WTC11 (cell line): ENCODE results near the gene NTMT1. TPM values are rescaled to one million over a fixed set of nuclear protein-coding genes. Genes with fewer than 3 reads are reported as not detected.

ENCODE experiments used
- ATAC-seq: fragments of 200-7000 bp; cut with Tn5 transposase; 2 replicates; pipeline ENCODE4 v1.10.0; 2021; ENCODE audit warnings: mild to moderate bottlenecking, moderate library complexity
- CTCF ChIA-PET: fragments of 300-600 bp; sonication (Branson Sonifier 250); formaldehyde crosslinking; loops from one replicate; lab custom pipeline; 2021; ENCODE audit warnings: antibody characterized with exemption; lab: Charles Lee
- POLR2A ChIA-PET: fragments of 350-600 bp; sonication (Branson Sonifier 250); formaldehyde crosslinking; loops from one replicate; lab custom pipeline; 2021; ENCODE audit warnings: antibody characterized with exemption; lab: Charles Lee
- DNase-seq: peaks from one replicate; pipeline ENCODE4 v3.0.0; 2021; ENCODE audit warnings: low spot score
- H3K27ac Mint-ChIP-seq: 2 replicates; pipeline ENCODE4 v1.8.0; 2021; ENCODE audit warnings: mixed read lengths
- H3K27me3 Mint-ChIP-seq: 2 replicates; pipeline ENCODE4 v1.8.0; 2021; ENCODE audit warnings: low read depth, mild to moderate bottlenecking, moderate library complexity, mixed read lengths
- H3K36me3 Mint-ChIP-seq: 2 replicates; pipeline ENCODE4 v1.8.0; 2021; ENCODE audit warnings: mixed read lengths
- H3K4me1 Mint-ChIP-seq: 2 replicates; pipeline ENCODE4 v1.8.0; 2022; ENCODE audit warnings: mixed read lengths
- H3K4me3 Mint-ChIP-seq: 2 replicates; pipeline ENCODE4 v1.8.0; 2021; ENCODE audit warnings: mild to moderate bottlenecking, moderate library complexity, mixed read lengths
- H3K9me3 Mint-ChIP-seq: 2 replicates; pipeline ENCODE4 v1.8.0; 2021; ENCODE audit warnings: mixed read lengths
- CREM ChIP-seq: sonication (generic); formaldehyde crosslinking; IDR thresholded peaks from 2 replicates; pipeline ENCODE4 v1.8.1; 2022; ENCODE audit warnings: mild to moderate bottlenecking, missing genetic modification reagents, moderate library complexity
- ESRRA ChIP-seq: sonication (generic); formaldehyde crosslinking; IDR thresholded peaks from 2 replicates; pipeline ENCODE4 v1.8.1; 2022; ENCODE audit warnings: mild to moderate bottlenecking, missing genetic modification reagents, borderline replicate concordance
- FOXP1 ChIP-seq: sonication (generic); formaldehyde crosslinking; IDR thresholded peaks from 2 replicates; pipeline ENCODE4 v1.8.0; 2022; ENCODE audit warnings: missing genetic modification reagents, mild to moderate bottlenecking, moderate library complexity, borderline replicate concordance
- GRHL2 ChIP-seq: fragments of 250-450 bp; sonication (Bioruptor Pico); IDR thresholded peaks from 2 replicates; pipeline ENCODE4 v1.8.0; 2022; ENCODE audit warnings: mild to moderate bottlenecking, moderate library complexity; ENCODE audit not compliant: insufficient replicate concordance, severe bottlenecking
- JAZF1 ChIP-seq: fragments of 250-450 bp; sonication (Bioruptor Pico); IDR thresholded peaks from 2 replicates; pipeline ENCODE4 v1.9.0; 2021; ENCODE audit warnings: moderate library complexity, mild to moderate bottlenecking, inconsistent platforms
- MXD4 ChIP-seq: fragments of 250-450 bp; sonication (Bioruptor Pico); IDR thresholded peaks from 2 replicates; pipeline ENCODE4 v1.8.0; 2021; ENCODE audit warnings: mild to moderate bottlenecking, moderate library complexity, borderline replicate concordance
- SMAD4 ChIP-seq: sonication (generic); formaldehyde crosslinking; IDR thresholded peaks from 2 replicates; pipeline ENCODE4 v1.8.0; 2022; ENCODE audit warnings: mild to moderate bottlenecking, missing genetic modification reagents
- ZNF121 ChIP-seq: sonication (generic); formaldehyde crosslinking; IDR thresholded peaks from 2 replicates; pipeline ENCODE4 v1.8.0; 2023; ENCODE audit warnings: missing genetic modification reagents
- ZNF416 ChIP-seq: fragments of 250-450 bp; sonication (Bioruptor Pico); IDR thresholded peaks from 2 replicates; pipeline ENCODE4 v1.9.0; 2021; ENCODE audit warnings: mild to moderate bottlenecking, inconsistent platforms
- ZNF423 ChIP-seq: fragments of 250-450 bp; sonication (Bioruptor Pico); IDR thresholded peaks from 2 replicates; pipeline ENCODE4 v2.1.2; 2022; ENCODE audit warnings: mild to moderate bottlenecking, moderate library complexity
- ZNF671 ChIP-seq: fragments of 250-450 bp; sonication (Bioruptor Pico); IDR thresholded peaks from 2 replicates; pipeline ENCODE4 v1.8.0; 2021; ENCODE audit warnings: mild to moderate bottlenecking
- total RNA-seq: library from RNA; stranded (reverse); gene quantifications from 3 replicates; pipeline ENCODE4 v1.2.3, GENCODE V29; 2021
- TF ChIP-seq, protein P1 (sequence below): sonication (generic); formaldehyde crosslinking; IDR thresholded peaks from 2 replicates; pipeline ENCODE4 v1.8.1; 2022; ENCODE audit warnings: mild to moderate bottlenecking, moderate library complexity, missing genetic modification reagents
- TF ChIP-seq, protein P2 (sequence below): fragments of 250-450 bp; sonication (Bioruptor Pico); conservative IDR thresholded peaks from 2 replicates; pipeline ENCODE4 v1.9.0; 2021; ENCODE audit warnings: mild to moderate bottlenecking
- TF ChIP-seq, protein P3 (sequence below): sonication (generic); formaldehyde crosslinking; IDR thresholded peaks from 2 replicates; pipeline ENCODE4 v1.8.0; 2023; ENCODE audit warnings: mild to moderate bottlenecking, missing genetic modification reagents
- TF ChIP-seq, protein P4 (sequence below): sonication (generic); formaldehyde crosslinking; IDR thresholded peaks from 2 replicates; pipeline ENCODE4 v1.8.1; 2023; ENCODE audit warnings: mild to moderate bottlenecking, missing genetic modification reagents
- TF ChIP-seq, protein P5 (sequence below): sonication (generic); formaldehyde crosslinking; IDR thresholded peaks from 2 replicates; pipeline ENCODE4 v1.8.1; 2022; ENCODE audit warnings: low read depth, missing genetic modification reagents, borderline replicate concordance
- TF ChIP-seq, protein P6 (sequence below): sonication (generic); formaldehyde crosslinking; IDR thresholded peaks from 2 replicates; pipeline ENCODE4 v1.8.1; 2023; ENCODE audit warnings: mild to moderate bottlenecking, missing genetic modification reagents, moderate library complexity
- TF ChIP-seq, protein P7 (sequence below): sonication (generic); formaldehyde crosslinking; conservative IDR thresholded peaks from 2 replicates; pipeline ENCODE4 v1.8.1; 2023; ENCODE audit warnings: mild to moderate bottlenecking, low read depth, missing genetic modification reagents, moderate library complexity

The NTMT1 gene
- total RNA-seq, 1 experiment from 2014 or later = 71.1 TPM

DNA sequence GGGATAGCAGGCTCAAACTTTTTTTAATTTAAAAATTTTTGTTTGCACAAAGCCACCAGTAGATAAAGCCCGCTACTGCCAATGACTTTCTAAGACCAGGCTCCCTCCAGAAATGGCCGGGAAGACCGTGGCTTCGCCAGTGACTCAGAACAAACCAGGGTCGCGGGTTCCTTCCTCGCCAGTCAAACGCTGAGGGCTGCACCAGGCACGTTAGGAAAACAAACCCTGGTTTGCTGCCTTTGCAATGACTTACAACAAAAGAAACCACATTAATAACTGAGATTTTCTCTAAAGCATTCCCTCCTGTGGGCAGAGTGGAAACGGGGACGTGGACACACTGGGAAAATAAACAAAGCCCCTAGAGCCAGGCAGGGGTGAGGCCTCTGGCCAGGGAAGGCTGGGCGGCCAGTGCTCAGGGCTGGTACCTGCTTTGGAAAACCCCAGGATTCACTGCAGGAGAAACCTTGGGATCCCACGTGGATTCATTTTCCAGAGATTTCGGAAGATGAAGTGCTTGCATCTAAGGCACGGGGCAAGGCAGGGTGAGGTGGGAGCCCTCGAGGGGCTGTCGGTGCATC, 43.3 kb downstream of the NTMT1 start:
- Mint-ChIP-seq H3K36me3 (no peaks in the 10 kb centered on the region), H3K27ac (no peak overlapping the region)
- no peak for ATAC-seq
- POLR2A ChIA-PET = no interaction called here
- TF ChIP-seq JAZF1 (no peak), GRHL2 (no peak), MXD4 (CRISPR knock-in tag) (no peak), FOXP1 (CRISPR knock-in tag) (no peak), SMAD4 (CRISPR knock-in tag) (no peak), ZNF423 (CRISPR knock-in tag) (no peak), ZNF121 (CRISPR knock-in tag) (no peak), ZNF671 (CRISPR knock-in tag) (no peak), ZNF416 (CRISPR knock-in tag) (no peak), CREM (no peak), ESRRA (CRISPR knock-in tag) (no peak)
- TF ChIP-seq, protein P1, sequence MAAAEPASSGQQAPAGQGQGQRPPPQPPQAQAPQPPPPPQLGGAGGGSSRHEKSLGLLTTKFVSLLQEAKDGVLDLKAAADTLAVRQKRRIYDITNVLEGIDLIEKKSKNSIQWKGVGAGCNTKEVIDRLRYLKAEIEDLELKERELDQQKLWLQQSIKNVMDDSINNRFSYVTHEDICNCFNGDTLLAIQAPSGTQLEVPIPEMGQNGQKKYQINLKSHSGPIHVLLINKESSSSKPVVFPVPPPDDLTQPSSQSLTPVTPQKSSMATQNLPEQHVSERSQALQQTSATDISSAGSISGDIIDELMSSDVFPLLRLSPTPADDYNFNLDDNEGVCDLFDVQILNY (CRISPR knock-in tag) = no peak
- TF ChIP-seq, protein P2, sequence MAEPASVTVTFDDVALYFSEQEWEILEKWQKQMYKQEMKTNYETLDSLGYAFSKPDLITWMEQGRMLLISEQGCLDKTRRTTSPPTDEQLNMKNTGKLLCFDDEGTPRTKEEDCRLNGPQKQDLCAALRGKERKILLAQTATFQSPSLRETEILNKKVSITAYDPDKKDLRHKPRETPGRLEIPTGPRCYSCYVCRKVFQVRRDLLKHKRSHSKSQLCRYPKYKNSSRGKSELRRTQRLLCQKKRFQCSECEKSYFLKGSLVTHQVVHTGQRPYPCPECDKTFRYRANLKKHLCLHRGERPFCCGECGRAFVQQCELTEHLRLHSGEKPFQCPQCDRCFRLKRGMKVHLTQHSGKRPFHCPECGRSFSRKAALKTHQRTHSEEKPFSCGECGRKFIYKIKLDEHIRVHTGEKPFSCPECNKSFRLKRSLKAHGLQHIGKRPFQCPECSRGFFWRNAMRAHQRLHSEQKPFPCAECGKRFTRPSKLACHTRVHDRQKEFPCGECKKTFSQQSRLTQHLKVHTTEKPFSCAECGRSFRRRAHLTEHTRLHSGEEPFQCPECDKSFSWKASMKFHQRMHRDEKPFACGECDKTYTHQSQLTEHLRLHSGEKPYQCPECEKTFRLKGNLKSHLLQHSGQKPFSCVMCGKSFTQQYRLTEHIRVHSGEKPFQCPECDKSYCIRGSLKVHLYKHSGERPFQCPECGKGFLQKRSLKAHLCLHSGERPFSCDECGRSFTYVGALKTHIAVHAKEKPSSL = no peak
- TF ChIP-seq, protein P3, sequence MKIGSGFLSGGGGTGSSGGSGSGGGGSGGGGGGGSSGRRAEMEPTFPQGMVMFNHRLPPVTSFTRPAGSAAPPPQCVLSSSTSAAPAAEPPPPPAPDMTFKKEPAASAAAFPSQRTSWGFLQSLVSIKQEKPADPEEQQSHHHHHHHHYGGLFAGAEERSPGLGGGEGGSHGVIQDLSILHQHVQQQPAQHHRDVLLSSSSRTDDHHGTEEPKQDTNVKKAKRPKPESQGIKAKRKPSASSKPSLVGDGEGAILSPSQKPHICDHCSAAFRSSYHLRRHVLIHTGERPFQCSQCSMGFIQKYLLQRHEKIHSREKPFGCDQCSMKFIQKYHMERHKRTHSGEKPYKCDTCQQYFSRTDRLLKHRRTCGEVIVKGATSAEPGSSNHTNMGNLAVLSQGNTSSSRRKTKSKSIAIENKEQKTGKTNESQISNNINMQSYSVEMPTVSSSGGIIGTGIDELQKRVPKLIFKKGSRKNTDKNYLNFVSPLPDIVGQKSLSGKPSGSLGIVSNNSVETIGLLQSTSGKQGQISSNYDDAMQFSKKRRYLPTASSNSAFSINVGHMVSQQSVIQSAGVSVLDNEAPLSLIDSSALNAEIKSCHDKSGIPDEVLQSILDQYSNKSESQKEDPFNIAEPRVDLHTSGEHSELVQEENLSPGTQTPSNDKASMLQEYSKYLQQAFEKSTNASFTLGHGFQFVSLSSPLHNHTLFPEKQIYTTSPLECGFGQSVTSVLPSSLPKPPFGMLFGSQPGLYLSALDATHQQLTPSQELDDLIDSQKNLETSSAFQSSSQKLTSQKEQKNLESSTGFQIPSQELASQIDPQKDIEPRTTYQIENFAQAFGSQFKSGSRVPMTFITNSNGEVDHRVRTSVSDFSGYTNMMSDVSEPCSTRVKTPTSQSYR (CRISPR knock-in tag) = no peak
- TF ChIP-seq, protein P4, sequence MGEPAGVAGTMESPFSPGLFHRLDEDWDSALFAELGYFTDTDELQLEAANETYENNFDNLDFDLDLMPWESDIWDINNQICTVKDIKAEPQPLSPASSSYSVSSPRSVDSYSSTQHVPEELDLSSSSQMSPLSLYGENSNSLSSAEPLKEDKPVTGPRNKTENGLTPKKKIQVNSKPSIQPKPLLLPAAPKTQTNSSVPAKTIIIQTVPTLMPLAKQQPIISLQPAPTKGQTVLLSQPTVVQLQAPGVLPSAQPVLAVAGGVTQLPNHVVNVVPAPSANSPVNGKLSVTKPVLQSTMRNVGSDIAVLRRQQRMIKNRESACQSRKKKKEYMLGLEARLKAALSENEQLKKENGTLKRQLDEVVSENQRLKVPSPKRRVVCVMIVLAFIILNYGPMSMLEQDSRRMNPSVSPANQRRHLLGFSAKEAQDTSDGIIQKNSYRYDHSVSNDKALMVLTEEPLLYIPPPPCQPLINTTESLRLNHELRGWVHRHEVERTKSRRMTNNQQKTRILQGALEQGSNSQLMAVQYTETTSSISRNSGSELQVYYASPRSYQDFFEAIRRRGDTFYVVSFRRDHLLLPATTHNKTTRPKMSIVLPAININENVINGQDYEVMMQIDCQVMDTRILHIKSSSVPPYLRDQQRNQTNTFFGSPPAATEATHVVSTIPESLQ (CRISPR knock-in tag) = no peak
- TF ChIP-seq, protein P5, sequence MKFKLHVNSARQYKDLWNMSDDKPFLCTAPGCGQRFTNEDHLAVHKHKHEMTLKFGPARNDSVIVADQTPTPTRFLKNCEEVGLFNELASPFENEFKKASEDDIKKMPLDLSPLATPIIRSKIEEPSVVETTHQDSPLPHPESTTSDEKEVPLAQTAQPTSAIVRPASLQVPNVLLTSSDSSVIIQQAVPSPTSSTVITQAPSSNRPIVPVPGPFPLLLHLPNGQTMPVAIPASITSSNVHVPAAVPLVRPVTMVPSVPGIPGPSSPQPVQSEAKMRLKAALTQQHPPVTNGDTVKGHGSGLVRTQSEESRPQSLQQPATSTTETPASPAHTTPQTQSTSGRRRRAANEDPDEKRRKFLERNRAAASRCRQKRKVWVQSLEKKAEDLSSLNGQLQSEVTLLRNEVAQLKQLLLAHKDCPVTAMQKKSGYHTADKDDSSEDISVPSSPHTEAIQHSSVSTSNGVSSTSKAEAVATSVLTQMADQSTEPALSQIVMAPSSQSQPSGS (CRISPR knock-in tag) = no peak
- TF ChIP-seq, protein P6, sequence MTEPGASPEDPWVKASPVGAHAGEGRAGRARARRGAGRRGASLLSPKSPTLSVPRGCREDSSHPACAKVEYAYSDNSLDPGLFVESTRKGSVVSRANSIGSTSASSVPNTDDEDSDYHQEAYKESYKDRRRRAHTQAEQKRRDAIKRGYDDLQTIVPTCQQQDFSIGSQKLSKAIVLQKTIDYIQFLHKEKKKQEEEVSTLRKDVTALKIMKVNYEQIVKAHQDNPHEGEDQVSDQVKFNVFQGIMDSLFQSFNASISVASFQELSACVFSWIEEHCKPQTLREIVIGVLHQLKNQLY (CRISPR knock-in tag) = no peak
- TF ChIP-seq, protein P7, sequence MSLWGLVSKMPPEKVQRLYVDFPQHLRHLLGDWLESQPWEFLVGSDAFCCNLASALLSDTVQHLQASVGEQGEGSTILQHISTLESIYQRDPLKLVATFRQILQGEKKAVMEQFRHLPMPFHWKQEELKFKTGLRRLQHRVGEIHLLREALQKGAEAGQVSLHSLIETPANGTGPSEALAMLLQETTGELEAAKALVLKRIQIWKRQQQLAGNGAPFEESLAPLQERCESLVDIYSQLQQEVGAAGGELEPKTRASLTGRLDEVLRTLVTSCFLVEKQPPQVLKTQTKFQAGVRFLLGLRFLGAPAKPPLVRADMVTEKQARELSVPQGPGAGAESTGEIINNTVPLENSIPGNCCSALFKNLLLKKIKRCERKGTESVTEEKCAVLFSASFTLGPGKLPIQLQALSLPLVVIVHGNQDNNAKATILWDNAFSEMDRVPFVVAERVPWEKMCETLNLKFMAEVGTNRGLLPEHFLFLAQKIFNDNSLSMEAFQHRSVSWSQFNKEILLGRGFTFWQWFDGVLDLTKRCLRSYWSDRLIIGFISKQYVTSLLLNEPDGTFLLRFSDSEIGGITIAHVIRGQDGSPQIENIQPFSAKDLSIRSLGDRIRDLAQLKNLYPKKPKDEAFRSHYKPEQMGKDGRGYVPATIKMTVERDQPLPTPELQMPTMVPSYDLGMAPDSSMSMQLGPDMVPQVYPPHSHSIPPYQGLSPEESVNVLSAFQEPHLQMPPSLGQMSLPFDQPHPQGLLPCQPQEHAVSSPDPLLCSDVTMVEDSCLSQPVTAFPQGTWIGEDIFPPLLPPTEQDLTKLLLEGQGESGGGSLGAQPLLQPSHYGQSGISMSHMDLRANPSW (CRISPR knock-in tag) = no peak
- TF ChIP-seq, all 79 proteins: peak for 0
- DNase-seq = no peak
- Mint-ChIP-seq H3K9me3 (no peaks in the 10 kb centered on the region), H3K27me3 (peaks cover 16% of the 10 kb centered on the region), H3K4me1 (peaks cover 17% of the 10 kb centered on the region), H3K4me3 (no peak overlapping the region)
- CTCF ChIA-PET = interaction anchor here (0.6 to 1.4 kb wide), 2 partner anchors 50 to 69 kb away, joined by 3 to 6 read pairs; no protein-coding TSS in a partner anchor
